Chondrocyte (in vitro differentiated cells): ENCODE results near the gene RLIM. TPM values are rescaled to one million over a fixed set of nuclear protein-coding genes. Genes with fewer than 3 reads are reported as not detected.

Source experiments
- DNase-seq: peaks from one replicate; pipeline ENCODE4 v3.0.0; 2021; ENCODE audit warnings: mixed read lengths, low spot score
- H3K27ac Mint-ChIP-seq: one replicate; pipeline ENCODE4 v1.8.0; 2021; ENCODE audit warnings: mild to moderate bottlenecking, moderate library complexity, mixed read lengths; ENCODE audit not compliant: unreplicated experiment
- H3K27me3 Mint-ChIP-seq: 2 replicates; pipeline ENCODE4 v1.8.0; 2021; ENCODE audit warnings: low read depth, mixed read lengths
- H3K36me3 Mint-ChIP-seq: 2 replicates; pipeline ENCODE4 v1.8.0; 2021; ENCODE audit warnings: low read depth, mixed read lengths
- H3K4me1 Mint-ChIP-seq: 2 replicates; pipeline ENCODE4 v1.8.0; 2021; ENCODE audit warnings: low read depth, mild to moderate bottlenecking, mixed read lengths
- H3K4me3 Mint-ChIP-seq: one replicate; pipeline ENCODE4 v1.8.0; 2021; ENCODE audit warnings: mild to moderate bottlenecking, moderate library complexity, mixed read lengths; ENCODE audit not compliant: unreplicated experiment
- H3K9me3 Mint-ChIP-seq: 2 replicates; pipeline ENCODE4 v1.8.0; 2021; ENCODE audit warnings: low read depth, mixed read lengths
- CTCF ChIP-seq: fragments of 200-600 bp; sonication (generic); IDR thresholded peaks from 2 replicates; pipeline ENCODE4 v1.5.0; 2021; ENCODE audit warnings: antibody characterized with exemption, mild to moderate bottlenecking, moderate library complexity
- total RNA-seq: library from RNA; stranded (reverse); gene quantifications from 3 replicates; pipeline ENCODE4 v1.2.1, GENCODE V29; 2021

Gene RLIM
- total RNA-seq, 1 donor from 2014 or later: 42.9 TPM

GRCh38 chrX:74536152-74536831 is 78.1 kb downstream of the RLIM start:
- H3K4me3 Mint-ChIP-seq: peak overlapping the region; percentile 73
- H3K27ac Mint-ChIP-seq: peak overlapping the region; percentile 95
- DNase-seq: peak; percentile 94
- peaks cover 3% of the 10 kb centered on the region for H3K9me3 Mint-ChIP-seq
- peaks cover 19% of the 10 kb centered on the region for H3K4me1 Mint-ChIP-seq
- peaks cover 5% of the 10 kb centered on the region for H3K36me3 Mint-ChIP-seq
- H3K27me3 Mint-ChIP-seq: no peaks in the 10 kb centered on the region
- peak; percentile 59 for TF ChIP-seq CTCF

- Mint-ChIP-seq H3K4me3 (peak overlapping the region; percentile 73), H3K27me3 (no peaks in the 10 kb centered on the region), H3K36me3 (peaks cover 5% of the 10 kb centered on the region), H3K9me3 (peaks cover 3% of the 10 kb centered on the region), H3K27ac (peak overlapping the region; percentile 95), H3K4me1 (peaks cover 19% of the 10 kb centered on the region)
- peak; percentile 94 for DNase-seq
- peak; percentile 73 for TF ChIP-seq CTCF
These were observed 78.8 kb downstream of the RLIM start for GRCh38 chrX:74535408-74536151.

Other genes starting within 250 kb of the RLIM start
- 17.7 to 23.1 TPM (median 18.3 TPM) in 3 replicates for gene SLC16A2, start 193.1 kb downstream of the RLIM start, total RNA-seq